HG03460 (cell line): ENCODE results near the gene NISCH.

Experiments
- ATAC-seq: cut with Tn5 transposase; IDR thresholded peaks from one replicate; pipeline ENCODE4 v1.9.1; 2021; ENCODE audit not compliant: unreplicated experiment

NISCH gene

GRCh38 chr3:52455283-52456168 is at the start of gene NISCH:
NISCH (plus strand) TSS chr3:52455604; CDS start chr3:52455642, 38 bp downstream.
- peak; percentile 62 for ATAC-seq

- ATAC-seq: no peak
These were observed 49.2 kb upstream of the NISCH start for GRCh38 chr3:52406231-52406661.

GRCh38 chr3:52406791-52407510 is 48.5 kb upstream of the NISCH start:
- no peak for ATAC-seq

GRCh38 chr3:52407779-52408178 is 47.6 kb upstream of the NISCH start:
- no peak for ATAC-seq

GRCh38 chr3:52408466-52408865 is 46.9 kb upstream of the NISCH start:
- ATAC-seq: no peak

- ATAC-seq: no peak
These were observed 39.6 kb upstream of the NISCH start for GRCh38 chr3:52415800-52416199.

- no peak for ATAC-seq
These were observed 35.0 kb upstream of the NISCH start for GRCh38 chr3:52420388-52420787.

GRCh38 chr3:52422669-52423068 is 32.7 kb upstream of the NISCH start:
- ATAC-seq: no peak

GRCh38 chr3:52423173-52423572 is 32.2 kb upstream of the NISCH start:
- ATAC-seq: no peak

GRCh38 chr3:52428151-52429005 is 27.0 kb upstream of the NISCH start:
- ATAC-seq: no peak

- no peak for ATAC-seq
These were observed 26.4 kb upstream of the NISCH start for GRCh38 chr3:52429031-52429430.

- no peak for ATAC-seq
These were observed 25.5 kb upstream of the NISCH start for GRCh38 chr3:52429779-52430415.

GRCh38 chr3:52430416-52430810 is 25.0 kb upstream of the NISCH start:
- no peak for ATAC-seq

GRCh38 chr3:52431459-52432223 is 23.8 kb upstream of the NISCH start:
- ATAC-seq: no peak

GRCh38 chr3:52432225-52432624 is 23.2 kb upstream of the NISCH start:
- ATAC-seq: no peak

GRCh38 chr3:52432691-52433141 is 22.7 kb upstream of the NISCH start:
- no peak for ATAC-seq

- ATAC-seq: no peak
These were observed 21.9 kb upstream of the NISCH start for GRCh38 chr3:52433328-52433995.

- ATAC-seq: no peak
These were observed 21.4 kb upstream of the NISCH start for GRCh38 chr3:52433996-52434479.

GRCh38 chr3:52434491-52435115 is 20.8 kb upstream of the NISCH start:
- no peak for ATAC-seq
